Epidermal melanocyte (primary cell): ENCODE measurements around the gene DAZAP1.

Experiments
- DNase-seq: peaks from one replicate; pipeline ENCODE4 v3.0.0; 2011; ENCODE audit warnings: low spot score; ENCODE audit not compliant: insufficient read length

DAZAP1 gene

GRCh38 chr19:1455336-1456120, 48.1 kb downstream of the DAZAP1 start:
- DNase-seq: no peak

GRCh38 chr19:1456121-1456900, 48.9 kb downstream of the DAZAP1 start:
- DNase-seq: no peak

- no peak for DNase-seq
Observed at GRCh38 chr19:1457031-1457739, 49.8 kb downstream of the DAZAP1 start.

GRCh38 chr19:1457892-1458291, 50.5 kb downstream of the DAZAP1 start:
- no peak for DNase-seq

- no peak for DNase-seq
Observed at GRCh38 chr19:1459479-1459878, 52.1 kb downstream of the DAZAP1 start.

- no peak for DNase-seq
Observed at GRCh38 chr19:1460033-1460995, 52.9 kb downstream of the DAZAP1 start.

GRCh38 chr19:1461862-1462261, 54.5 kb downstream of the DAZAP1 start:
- DNase-seq: no peak

- DNase-seq: no peak
Observed at GRCh38 chr19:1465191-1466016, 58.0 kb downstream of the DAZAP1 start.

GRCh38 chr19:1466018-1466460, 58.7 kb downstream of the DAZAP1 start:
- no peak for DNase-seq

- DNase-seq: no peak
Observed at GRCh38 chr19:1466461-1467214, 59.3 kb downstream of the DAZAP1 start.

- DNase-seq: no peak
Observed at GRCh38 chr19:1467215-1467489, 59.8 kb downstream of the DAZAP1 start.

- DNase-seq: no peak
Observed at GRCh38 chr19:1467490-1468273, 60.3 kb downstream of the DAZAP1 start.

- DNase-seq: no peak
Observed at GRCh38 chr19:1468274-1468820, 61.0 kb downstream of the DAZAP1 start.

GRCh38 chr19:1468821-1469254, 61.5 kb downstream of the DAZAP1 start:
- DNase-seq: no peak

GRCh38 chr19:1469255-1470054, 62.1 kb downstream of the DAZAP1 start:
- DNase-seq: no peak

- DNase-seq: no peak
Observed at GRCh38 chr19:1470055-1470304, 62.6 kb downstream of the DAZAP1 start.

- no peak for DNase-seq
Observed at GRCh38 chr19:1470305-1471009, 63.1 kb downstream of the DAZAP1 start.
